Adrenal gland (tissue), 12 donors: ENCODE measurements around the gene OTOF. TPM values are rescaled to one million over a fixed set of nuclear protein-coding genes. Genes with fewer than 3 reads are reported as not detected.

ENCODE experiments used
- DNase-seq, 7 donors: peaks; one replicate each; pipeline ENCODE4 v3.0.0-alpha.2; 2019 to 2020
- H3K27ac ChIP-seq, 5 donors: fragments of 200-600 bp; sonication (generic) in 4 of 5; 1 replicate in 3 of 5; 2 replicates in 2 of 5; pipeline versions ENCODE4 v1.5.1 to v1.8.0; 2016 to 2020; ENCODE audit warnings: mild to moderate bottlenecking in 1 of 5
- H3K27me3 ChIP-seq: fragments of 200-600 bp; 2 replicates; pipeline ENCODE4 v1.8.0; 2021
- H3K36me3 ChIP-seq, 2 donors: fragments of 200-600 bp; replicated peaks in 1 of 2; 1 replicate in 1 of 2; 2 replicates in 1 of 2; pipeline versions ENCODE4 v1.5.1 to v1.8.0; 2018 to 2022
- H3K4me1 ChIP-seq, 2 donors: fragments of 200-600 bp; replicated peaks in 1 of 2; 1 replicate in 1 of 2; 2 replicates in 1 of 2; pipeline versions ENCODE4 v1.5.1 to v1.8.0; 2018 to 2021
- H3K4me3 ChIP-seq, 4 donors: fragments of 200-600 bp; sonication (generic) in 3 of 4; one replicate each; pipeline ENCODE4 v1.5.1; 2016 to 2018
- H3K9me3 ChIP-seq, 3 donors: fragments of 200-600 bp; sonication (generic) in 1 of 3; replicated peaks in 1 of 3; 1 replicate in 2 of 3; 2 replicates in 1 of 3; pipeline versions ENCODE4 v1.5.1 to v1.8.0; 2016 to 2021
- POLR2A ChIP-seq, 2 donors: fragments of 450-650 bp; IDR thresholded peaks; one replicate each; pipeline ENCODE4 v1.6.1; 2017; ENCODE audit warnings: antibody characterized with exemption in 2 of 2, mild to moderate bottlenecking in 2 of 2, moderate library complexity in 1 of 2
- WGBS, 4 donors: extraction: QIAGEN DNeasy Blood & Tissue Kit in 2 of 4; methylation state at CpG; one replicate each; pipeline versions ENCODE4 v1.1.5 to v1.1.7; 2013 to 2017; 5-methylcytosine and 5-hydroxymethylcytosine counted together
- intact Hi-C, 2 donors: fragments of 100-400 bp; cut with DNase I; formaldehyde crosslinking; loops; one replicate each; pipeline versions ENCODE4 v1.14.1 to v1.15.0; 2022 to 2023
- polyA plus RNA-seq, 3 donors: library from polyadenylated mRNA; stranded (reverse); fragments of 200-250 nt in 2 of 3; fragments of 350-450 nt in 1 of 3; fragmentation: Illumina TruSeq in 1 of 3; extraction: RNeasy Lipid Tissue Mini Kit (QIAGEN cat#74804) in 1 of 3; gene quantifications; one replicate each; pipeline ENCODE4 v1.2.3, GENCODE V29; 2013 to 2014
- total RNA-seq, 9 donors: library from RNA; depleted of rRNA in 4 of 9; stranded (reverse); fragments of >200 nt in 4 of 9; fragments of 120-200 nt in 1 of 9; fragmentation: NEBNext Ultra II Directional in 1 of 9; extraction: Animal tissue kit (Norgen Biotek cat#: 25700) in 1 of 9; gene quantifications; one replicate each; pipeline versions ENCODE4 v1.1.0 to v1.2.4, GENCODE V29; 2013 to 2023
- TF ChIP-seq, protein P1 (sequence below), 6 experiments: fragments of 450-650 bp in 4 of 6; fragments of 200-600 bp in 2 of 6; sonication (generic) in 1 of 6; IDR thresholded peaks; 1 replicate in 5 of 6; 2 replicates in 1 of 6; pipeline versions ENCODE4 v1.5.1 to v1.8.0; 2016 to 2021; ENCODE audit warnings: antibody characterized with exemption in 6 of 6, mild to moderate bottlenecking in 2 of 6, moderate library complexity in 1 of 6
- donor health status: healthy with polysubstance abuse.
- donor health status: Bipolar disorder and iron deficiency.
- donor health status: DM: yes; HTN: yes; CAD: no.
- donor health status: DM: no; HTN: no; CAD: no.
- donor health status: DM: no; HTN: no; CAD: no.
- donor health status: DM: yes; HTN: yes; CAD: no.

OTOF gene
- total and polyA plus RNA-seq, 12 donors: 0.18 to 2.0 (median 1.1) TPM

DNA sequence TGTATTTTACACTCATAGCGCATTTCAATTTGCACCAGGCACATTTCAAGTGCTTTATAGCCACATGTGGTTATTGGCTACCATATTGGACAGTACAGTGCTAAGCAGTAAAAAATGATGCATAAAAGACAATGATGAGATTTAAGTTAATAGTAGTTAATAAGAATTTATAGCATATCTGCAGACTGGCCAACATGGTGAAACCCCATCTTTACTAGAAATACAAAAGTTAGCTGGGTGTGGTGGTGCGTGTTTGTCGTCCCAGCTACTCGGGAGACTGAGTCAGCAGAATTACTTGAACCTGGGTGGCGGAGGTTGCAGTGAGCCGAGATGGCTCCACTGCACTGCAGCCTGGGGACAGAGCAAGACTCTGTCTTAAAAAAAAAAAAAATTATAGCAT, 66.5 kb downstream of the OTOF start:
- H3K9me3 ChIP-seq: no peaks in the 10 kb centered on the region
- peaks cover 7% of the 10 kb centered on the region for H3K27me3 ChIP-seq
- H3K4me1 ChIP-seq: no peaks in the 10 kb centered on the region
- H3K4me3 ChIP-seq: no peak overlapping the region
- no peak for DNase-seq
- 88 to 91% (median 90%) methylated on average over 6 of the region's 6 CpGs for WGBS, 4 donors
- H3K36me3 ChIP-seq: no peaks in the 10 kb centered on the region
- TF ChIP-seq POLR2A (IDR thresholded peaks at IDR 0.05): no peak
- TF ChIP-seq, protein P1, sequence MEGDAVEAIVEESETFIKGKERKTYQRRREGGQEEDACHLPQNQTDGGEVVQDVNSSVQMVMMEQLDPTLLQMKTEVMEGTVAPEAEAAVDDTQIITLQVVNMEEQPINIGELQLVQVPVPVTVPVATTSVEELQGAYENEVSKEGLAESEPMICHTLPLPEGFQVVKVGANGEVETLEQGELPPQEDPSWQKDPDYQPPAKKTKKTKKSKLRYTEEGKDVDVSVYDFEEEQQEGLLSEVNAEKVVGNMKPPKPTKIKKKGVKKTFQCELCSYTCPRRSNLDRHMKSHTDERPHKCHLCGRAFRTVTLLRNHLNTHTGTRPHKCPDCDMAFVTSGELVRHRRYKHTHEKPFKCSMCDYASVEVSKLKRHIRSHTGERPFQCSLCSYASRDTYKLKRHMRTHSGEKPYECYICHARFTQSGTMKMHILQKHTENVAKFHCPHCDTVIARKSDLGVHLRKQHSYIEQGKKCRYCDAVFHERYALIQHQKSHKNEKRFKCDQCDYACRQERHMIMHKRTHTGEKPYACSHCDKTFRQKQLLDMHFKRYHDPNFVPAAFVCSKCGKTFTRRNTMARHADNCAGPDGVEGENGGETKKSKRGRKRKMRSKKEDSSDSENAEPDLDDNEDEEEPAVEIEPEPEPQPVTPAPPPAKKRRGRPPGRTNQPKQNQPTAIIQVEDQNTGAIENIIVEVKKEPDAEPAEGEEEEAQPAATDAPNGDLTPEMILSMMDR (IDR thresholded peaks at IDR 0.05): no peak
- H3K27ac ChIP-seq: no peak overlapping the region
- intact Hi-C loops: no loop called here

DNA sequence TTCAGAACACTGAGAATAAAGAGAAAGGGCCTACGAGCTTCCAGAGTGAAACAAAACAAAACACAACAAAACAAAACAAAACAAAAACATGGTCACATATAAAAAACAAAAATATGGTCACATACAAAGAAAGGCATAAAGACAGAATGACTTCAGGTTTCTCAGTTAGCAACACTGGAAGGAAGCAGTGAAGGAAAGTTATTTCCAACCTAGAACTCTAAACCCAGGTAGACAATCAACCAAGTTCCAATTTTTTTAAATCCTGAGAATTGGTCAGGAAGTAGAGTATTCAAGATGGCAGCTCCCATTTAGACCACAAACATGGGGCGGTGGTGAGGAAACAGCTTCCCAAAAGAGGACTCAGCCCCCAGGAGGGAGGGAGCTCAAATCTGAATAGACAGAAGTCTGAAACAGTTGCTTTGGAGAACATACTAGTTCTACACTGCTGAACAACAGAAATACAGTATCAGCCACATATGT, 67.1 kb downstream of the OTOF start:
- H3K9me3 ChIP-seq: no peaks in the 10 kb centered on the region
- no peaks in the 10 kb centered on the region for H3K36me3 ChIP-seq
- H3K4me1 ChIP-seq: no peaks in the 10 kb centered on the region
- intact Hi-C loops: no loop called here
- no peak overlapping the region for H3K4me3 ChIP-seq
- WGBS, 4 donors: 85 to 91% (median 89%) methylated on average over 2 of the region's 2 CpGs
- TF ChIP-seq POLR2A (IDR thresholded peaks at IDR 0.05): no peak
- TF ChIP-seq, protein P1 (IDR thresholded peaks at IDR 0.05): no peak
- H3K27me3 ChIP-seq: peaks cover 7% of the 10 kb centered on the region
- no peak for DNase-seq
- H3K27ac ChIP-seq: no peak overlapping the region

DNA sequence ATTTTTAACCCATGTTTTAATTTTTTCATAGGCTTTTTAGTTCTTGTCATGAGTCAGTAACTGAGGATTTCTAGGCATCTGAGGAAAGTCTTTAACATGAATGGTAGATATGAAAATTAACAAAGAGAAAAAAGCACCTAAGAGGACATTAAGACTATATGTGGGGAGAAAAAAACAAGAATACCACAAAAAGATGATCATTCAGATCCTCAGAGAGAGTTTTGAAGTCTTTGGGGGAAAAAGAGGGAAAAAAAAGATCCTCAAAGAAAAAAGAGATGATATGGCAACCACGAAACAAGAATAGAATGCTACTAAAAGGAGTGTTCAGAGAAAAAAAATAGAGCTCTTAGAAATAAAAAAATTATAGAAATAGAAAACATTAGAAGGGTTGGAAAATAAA, 68.1 kb downstream of the OTOF start:
- 94 to 100% (median 96%) methylated on average over 1 of the region's 1 CpG for WGBS, 4 donors
- peaks cover 7% of the 10 kb centered on the region for H3K27me3 ChIP-seq

DNA sequence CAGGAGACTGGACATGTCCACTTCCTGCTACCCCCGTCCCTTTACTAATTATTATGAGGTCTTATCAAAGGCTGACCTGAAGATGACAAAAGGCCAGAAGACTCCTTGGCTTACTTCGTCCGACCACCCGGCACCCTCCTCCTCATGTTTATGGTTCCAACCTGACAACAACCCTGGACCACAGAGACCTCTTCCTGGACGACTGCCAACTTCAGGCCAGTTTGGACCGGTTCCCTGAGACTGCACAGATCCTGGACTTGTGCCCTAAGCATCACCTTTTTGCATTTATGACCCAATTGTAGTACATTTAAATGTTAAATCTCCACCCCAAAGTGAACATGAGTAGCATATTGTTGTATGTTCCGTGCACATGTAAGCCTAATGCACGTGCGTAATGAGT, 70.4 kb downstream of the OTOF start:
- Histone ChIP-seq H3K36me3 (no peaks in the 10 kb centered on the region), H3K4me1 (no peaks in the 10 kb centered on the region), H3K27me3 (peaks cover 7% of the 10 kb centered on the region), H3K9me3 (no peaks in the 10 kb centered on the region), H3K4me3 (no peak overlapping the region), H3K27ac (no peak overlapping the region)
- no peak for DNase-seq
- TF ChIP-seq, protein P1 (IDR thresholded peaks at IDR 0.05): no peak
- TF ChIP-seq POLR2A (IDR thresholded peaks at IDR 0.05): no peak
- intact Hi-C loops: no loop called here
- 54 to 69% (median 65%) methylated on average over 9 of the region's 9 CpGs for WGBS, 4 donors

More for the DNA sequence above, 68.1 kb downstream of the OTOF start:
- no peaks in the 10 kb centered on the region for H3K36me3 ChIP-seq
- TF ChIP-seq POLR2A (IDR thresholded peaks at IDR 0.05): no peak
- TF ChIP-seq, protein P1 (IDR thresholded peaks at IDR 0.05): no peak
- no peaks in the 10 kb centered on the region for H3K9me3 ChIP-seq
- DNase-seq: no peak
- H3K4me3 ChIP-seq: no peak overlapping the region
- intact Hi-C loops: no loop called here
- H3K4me1 ChIP-seq: no peaks in the 10 kb centered on the region
- H3K27ac ChIP-seq: no peak overlapping the region

Other genes with a start within 250 kb of the OTOF start
- gene HADHA, start 233.5 kb downstream of the OTOF start, total RNA-seq: 100 to 1,000 TPM; 154 to 353 (median 222) TPM
- 100 to 1,000 TPM in 1 of 3 donors, 10 to 100 TPM in 2; 43.8 to 309 (median 57.5) TPM for gene HADHA, start 233.5 kb downstream of the OTOF start, polyA plus RNA-seq
- 100 to 1,000 TPM; 304 to 496 (median 366) TPM for gene HADHB, start 233.2 kb downstream of the OTOF start, total RNA-seq
- gene HADHB, start 233.2 kb downstream of the OTOF start, polyA plus RNA-seq: 100 to 1,000 TPM in 2 of 3 donors, 10 to 100 TPM in 1; 69.6 to 420 (median 112) TPM
- 10 to 100 TPM in 8 of 9 donors, 1 to 10 TPM in 1; 8.1 to 45.4 (median 22.7) TPM for gene SELENOI, start 132.0 kb downstream of the OTOF start, total RNA-seq
- 10 to 100 TPM in 1 of 3 donors, 1 to 10 TPM in 2; 1.9 to 25.8 (median 3.2) TPM for gene SELENOI, start 132.0 kb downstream of the OTOF start, polyA plus RNA-seq
- gene ADGRF3, start 131.3 kb downstream of the OTOF start, total RNA-seq: under 1 TPM in 6 of 9 donors, not detected in 3; 0.07 to 0.75 (median 0.22) TPM
- gene ADGRF3, start 131.3 kb downstream of the OTOF start, polyA plus RNA-seq: under 1 TPM; 0.13 to 0.17 (median 0.16) TPM
- gene DRC1, start 76.2 kb downstream of the OTOF start, total RNA-seq: under 1 TPM in 2 of 9 donors, not detected in 7; 0.11 to 0.14 TPM
- under 1 TPM; 0.10 to 0.56 (median 0.22) TPM for gene DRC1, start 76.2 kb downstream of the OTOF start, polyA plus RNA-seq
- 1 to 10 TPM in 7 of 9 donors, not detected in 2; 2.2 to 6.9 (median 3.5) TPM for gene CIB4, start 163.2 kb upstream of the OTOF start, total RNA-seq
- 10 to 100 TPM in 1 of 3 donors, 1 to 10 TPM in 2; 3.3 to 10.1 (median 5.3) TPM for gene CIB4, start 163.2 kb upstream of the OTOF start, polyA plus RNA-seq
- 100 to 1,000 TPM in 8 of 9 donors, 10 to 100 TPM in 1; 69.6 to 595 (median 395) TPM for gene KCNK3, start 214.6 kb upstream of the OTOF start, total RNA-seq
- 100 to 1,000 TPM; 133 to 325 (median 160) TPM for gene KCNK3, start 214.6 kb upstream of the OTOF start, polyA plus RNA-seq